ENCODE measurements around the gene LAMA2.
A peak's percentile ranks its signal among the peaks of the same experiment; 100 is the strongest.

LAMA2 gene

DNA sequence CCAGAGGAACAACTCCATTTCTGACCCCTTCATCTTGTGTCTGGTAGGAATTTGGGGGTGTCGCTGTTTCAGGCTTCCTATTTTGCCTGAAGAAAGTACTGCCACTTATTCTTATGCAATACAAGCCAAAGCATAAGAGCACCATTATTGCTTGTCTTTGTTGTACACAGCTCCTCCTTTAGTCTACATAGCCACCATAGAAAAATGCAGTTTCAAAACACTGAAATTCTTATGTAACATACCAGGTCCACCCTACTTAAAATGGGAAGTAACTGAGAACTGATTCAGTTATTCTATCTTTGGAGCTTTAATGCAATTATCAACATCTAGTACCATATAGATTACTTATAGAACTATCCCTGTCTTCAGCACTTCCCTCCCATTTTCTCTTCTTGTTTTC lies 571.5 kb downstream of the LAMA2 start:
- no peak for DNase-seq (ENCODE audit: low spot score)

DNA sequence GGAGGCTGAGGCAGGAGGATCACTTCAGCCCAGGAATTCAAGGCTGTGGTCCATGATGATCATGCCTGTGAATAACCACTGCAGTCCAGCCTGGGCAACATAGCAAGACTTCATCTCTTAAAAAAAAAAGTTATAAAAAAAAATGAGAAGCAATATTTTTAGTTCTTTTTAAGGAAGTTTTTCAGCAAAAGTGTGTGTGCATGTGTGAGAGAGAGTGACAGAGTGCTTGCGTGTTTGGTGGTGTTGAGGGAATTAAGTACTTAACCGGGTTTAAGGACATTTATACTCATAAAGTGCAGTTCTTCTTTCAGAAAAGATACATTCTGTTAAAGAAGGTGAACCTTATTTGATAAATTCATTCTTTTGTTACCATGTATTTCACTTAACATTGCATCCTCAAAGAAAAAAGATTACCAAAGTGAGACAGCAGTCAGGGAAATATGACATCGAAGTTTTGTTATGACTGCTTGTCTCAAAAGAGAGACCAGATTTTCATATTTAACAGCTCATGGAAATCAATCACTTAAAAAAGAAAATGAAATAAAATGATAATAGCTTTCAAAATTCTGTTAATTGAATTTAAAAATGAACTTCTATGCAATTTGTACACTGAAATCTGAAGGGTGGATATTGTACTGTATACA lies 572.3 kb downstream of the LAMA2 start:
- DNase-seq (ENCODE audit: low spot score), result no peak

DNA sequence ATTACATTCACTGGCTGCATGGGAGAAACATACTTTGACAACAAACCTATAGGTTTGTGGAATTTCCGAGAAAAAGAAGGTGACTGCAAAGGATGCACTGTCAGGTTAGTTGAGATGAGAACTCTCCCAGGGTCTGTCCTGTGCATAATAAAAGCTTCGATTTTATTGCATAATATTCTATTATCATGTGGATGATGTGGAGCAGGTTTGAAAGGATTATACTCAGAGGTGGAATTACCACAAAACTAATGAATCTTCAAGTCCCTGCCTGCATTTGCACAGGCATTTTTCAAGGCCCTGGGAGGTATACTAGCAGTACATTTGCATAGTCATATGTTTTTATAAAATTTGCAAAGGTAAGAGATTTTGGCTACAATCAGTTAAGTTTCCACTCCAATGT lies 577.3 kb downstream of the LAMA2 start:
- no peak for DNase-seq (ENCODE audit: low spot score)

DNA sequence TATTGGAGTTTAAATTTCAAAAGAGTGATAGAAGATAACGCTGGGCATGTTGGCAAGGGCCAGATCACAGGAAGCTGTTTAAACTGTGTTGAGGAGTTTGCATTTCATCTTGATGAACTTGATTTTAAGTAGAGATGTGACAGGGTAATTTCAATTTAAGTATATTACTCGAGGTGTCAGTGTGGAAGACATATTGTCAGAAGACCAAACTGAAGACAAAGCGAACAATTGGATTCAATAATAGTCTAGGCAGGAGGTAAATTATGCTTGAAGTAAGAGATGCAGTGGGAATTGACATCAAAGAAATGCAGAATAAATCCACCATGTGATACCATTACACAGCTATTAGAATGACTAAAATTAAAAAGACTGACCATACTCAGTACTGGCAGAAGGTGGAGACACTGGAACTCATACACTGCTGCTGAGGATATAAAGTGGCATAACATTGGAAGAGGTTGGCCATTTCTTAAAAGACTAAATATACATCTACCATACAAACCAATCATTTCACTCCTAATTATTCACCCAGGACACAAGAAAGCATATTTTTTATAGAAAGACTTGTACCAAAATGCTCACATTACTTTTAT lies 586.2 kb downstream of the LAMA2 start:
- no peak for DNase-seq (ENCODE audit: low spot score)

DNA sequence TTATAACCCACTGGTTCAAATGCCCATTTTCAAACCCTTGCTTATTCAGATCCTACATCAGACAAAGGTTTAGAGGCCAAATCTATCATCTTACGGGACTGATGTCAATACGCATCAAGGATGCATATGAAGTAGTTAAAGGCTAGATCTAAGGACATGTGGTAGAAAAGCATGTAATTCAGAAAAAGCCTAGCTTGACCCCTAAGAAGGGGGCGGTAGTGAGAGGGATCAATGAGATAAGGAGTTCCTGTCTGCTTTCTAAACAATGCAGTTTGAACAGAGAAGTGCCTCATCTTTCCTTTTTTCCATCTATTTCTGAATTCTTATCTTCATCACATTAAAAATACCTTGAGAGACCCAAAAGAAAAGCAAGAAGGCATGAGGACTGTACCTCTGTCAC lies 589.3 kb downstream of the LAMA2 start:
- no peak for DNase-seq (ENCODE audit: low spot score)

DNA sequence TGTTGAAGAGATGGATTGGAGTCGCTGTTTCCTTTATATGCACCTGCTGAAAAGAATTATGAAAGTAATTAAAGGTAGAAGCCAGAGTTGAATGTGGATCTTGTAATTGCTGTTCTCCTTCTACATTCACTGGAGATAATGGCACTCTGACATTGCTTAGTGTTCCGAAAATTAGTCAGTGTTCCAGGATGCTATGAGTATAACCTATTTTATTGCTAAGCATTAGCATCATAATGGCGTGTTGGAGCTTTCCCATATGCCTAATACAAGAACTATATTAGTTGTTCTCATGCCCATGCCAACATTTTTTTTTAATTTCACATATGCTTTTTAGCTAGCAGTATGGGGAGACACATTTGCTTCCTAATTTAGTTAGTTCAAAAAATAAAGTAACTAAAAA lies 590.6 kb downstream of the LAMA2 start:
- no peak for DNase-seq (ENCODE audit: low spot score)

DNA sequence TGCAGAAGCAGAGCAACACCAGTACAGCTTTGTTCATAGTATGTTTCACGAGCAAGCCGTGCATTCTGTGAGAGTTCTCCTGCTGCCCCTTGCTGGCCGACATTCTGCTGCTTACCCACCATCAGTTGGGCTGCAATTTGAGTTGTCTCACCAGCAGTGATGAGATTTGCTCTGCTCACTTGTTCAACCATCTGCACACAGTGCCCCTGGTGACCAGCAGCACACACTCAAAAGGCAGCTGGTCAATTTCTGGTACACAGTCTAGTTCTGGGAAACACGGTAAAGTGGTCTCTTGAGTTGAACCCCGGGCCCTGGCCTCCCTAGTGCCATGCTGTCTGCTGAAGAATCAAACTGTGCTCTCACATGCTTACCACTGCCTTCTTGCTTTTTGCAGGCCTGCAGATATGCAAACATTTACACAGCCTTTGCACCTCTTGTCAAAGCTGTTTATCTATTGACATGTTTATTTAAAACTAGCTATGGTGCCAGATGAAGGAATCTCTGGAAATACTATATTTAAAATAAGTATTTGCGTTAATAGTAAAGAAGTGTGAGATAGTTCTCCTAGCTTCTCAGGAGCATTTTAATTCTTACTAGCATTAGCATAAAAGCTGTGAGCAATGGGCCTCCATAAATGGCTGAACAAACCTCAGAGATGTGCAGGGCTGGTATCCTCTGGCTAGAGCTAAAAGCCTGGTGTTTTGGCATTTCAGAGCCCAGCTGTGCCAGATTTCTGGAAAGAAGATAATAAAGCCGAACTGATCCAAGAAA lies 592.7 kb downstream of the LAMA2 start:
- DNase-seq (ENCODE audit: low spot score), result no peak

DNA sequence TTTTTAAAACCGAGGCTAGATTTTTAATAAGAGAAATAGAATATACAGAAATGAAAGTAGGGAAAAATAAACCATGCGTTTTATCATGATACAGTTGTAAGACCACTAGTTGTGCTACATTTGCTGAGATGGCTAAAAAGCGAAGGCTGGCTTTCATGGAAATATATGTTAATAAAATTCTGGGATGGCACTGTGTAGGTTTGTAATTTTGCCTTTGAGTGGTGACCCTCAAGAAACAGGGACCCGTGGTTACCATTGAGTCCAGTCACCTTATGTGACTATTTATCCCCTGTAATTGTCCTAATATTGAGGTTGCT lies 593.3 kb downstream of the LAMA2 start:
- no peak for DNase-seq (ENCODE audit: low spot score)

DNA sequence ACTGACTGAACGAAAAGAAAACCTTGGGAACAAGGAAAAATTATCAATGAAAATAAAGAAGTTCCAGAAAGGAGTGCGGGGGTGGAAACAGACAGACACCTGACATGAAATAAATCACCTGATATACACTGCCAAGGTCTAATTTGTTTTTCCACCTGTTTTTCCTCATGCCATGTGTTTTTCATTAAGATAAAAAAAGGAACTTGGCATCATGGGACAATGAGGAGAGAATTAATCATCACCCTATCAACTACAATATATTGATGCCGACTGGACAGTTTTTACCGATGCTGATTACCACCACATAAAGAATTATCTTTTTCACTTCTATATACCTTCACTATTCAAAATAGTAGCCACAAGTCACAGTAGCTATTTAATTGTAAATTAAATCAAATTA lies 593.9 kb downstream of the LAMA2 start:
- DNase-seq (ENCODE audit: low spot score), result no peak

DNA sequence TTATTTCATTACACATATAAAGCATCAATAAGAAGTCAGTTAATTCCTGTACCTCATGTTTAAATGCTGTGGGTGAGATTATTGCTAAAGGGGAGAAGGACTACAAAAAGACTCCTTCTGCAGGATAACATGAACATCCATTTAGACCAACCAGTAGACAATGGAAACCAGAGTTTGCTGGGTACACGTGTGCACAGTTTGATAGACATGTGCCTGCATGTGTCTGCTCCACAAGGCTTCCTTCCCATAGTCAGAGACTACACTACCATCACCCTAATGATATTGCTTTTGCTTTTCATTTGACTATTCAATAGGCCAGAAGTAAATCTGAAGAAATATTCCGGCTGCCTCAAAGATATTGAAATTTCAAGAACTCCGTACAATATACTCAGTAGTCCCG lies 595.4 kb downstream of the LAMA2 start:
- no peak for DNase-seq (ENCODE audit: low spot score)

DNA sequence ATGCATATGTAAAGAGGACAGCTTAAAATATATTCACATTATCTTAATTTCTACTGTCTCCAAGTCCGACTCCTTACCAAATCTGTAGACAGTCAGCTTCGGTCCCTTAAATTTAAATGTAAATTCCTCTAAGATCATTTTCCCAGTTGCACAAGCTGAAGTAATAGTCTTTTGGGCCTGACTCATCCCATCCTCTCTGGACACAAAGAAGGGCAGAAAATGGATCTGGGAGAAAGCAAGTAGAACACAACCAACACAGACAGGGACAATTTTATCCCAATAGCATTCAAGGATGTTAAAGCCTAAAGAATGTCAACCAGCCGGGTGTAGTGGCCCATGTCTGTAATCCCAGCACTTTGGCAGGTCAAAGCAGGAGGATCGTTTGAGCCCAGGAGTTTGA lies 598.8 kb downstream of the LAMA2 start:
- no peak for DNase-seq (ENCODE audit: low spot score)

DNA sequence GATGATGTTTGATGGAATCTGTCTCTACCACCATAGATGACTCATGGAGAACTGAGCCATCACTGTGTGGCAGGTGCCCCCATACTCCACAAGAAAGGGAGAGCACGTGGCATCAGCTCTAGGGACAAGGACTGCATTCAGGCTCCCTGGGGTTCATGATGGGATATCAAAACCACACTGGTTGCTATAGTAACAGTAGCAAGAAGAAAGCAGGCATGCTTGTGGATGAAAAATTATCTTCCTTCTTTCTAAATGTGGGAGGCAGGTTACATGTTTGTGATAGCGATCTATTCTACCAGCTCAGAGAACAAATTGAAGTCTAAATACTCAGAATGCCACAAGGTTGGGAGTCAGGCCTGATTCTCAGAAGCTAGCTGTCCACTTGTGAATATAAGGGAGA lies 602.8 kb downstream of the LAMA2 start:
- DNase-seq (ENCODE audit: low spot score), result peak; percentile 41

DNA sequence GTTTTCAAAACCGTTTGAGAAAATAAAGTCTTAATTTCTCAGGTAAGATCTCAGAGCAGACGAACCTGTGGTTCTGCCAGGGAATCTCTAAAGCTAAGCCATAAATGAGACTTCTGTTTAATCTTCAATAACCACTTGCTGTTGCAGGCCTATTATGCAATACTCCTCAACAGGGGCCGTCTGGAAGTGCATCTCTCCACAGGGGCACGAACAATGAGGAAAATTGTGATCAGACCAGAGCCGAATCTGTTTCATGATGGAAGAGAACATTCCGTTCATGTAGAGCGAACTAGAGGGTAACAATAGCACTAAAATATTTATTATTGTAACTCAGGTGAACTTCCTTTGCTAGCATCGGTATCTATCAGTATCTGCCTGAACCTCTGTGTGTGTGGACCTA lies 603.4 kb downstream of the LAMA2 start:
- peak; percentile 28 for DNase-seq (ENCODE audit: low spot score)

DNA sequence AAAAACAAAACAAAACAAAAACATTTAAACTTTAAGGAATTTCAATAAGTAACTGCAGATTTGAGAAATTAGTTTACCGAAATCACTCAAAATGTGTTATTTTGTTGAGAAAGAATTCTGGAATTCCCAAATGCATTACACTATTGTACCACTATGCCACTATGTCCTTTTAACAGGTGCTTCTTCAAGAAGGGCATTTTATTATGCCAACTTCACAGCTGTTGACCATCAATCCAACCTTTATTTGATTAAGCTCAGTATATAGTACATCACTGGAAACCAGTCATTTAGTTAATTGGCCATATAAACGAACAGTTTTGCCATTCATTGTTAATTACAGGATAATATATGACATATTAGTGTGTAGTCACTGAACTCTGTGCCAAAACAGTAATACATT lies 605.4 kb downstream of the LAMA2 start:
- DNase-seq (ENCODE audit: low spot score), result no peak

DNA sequence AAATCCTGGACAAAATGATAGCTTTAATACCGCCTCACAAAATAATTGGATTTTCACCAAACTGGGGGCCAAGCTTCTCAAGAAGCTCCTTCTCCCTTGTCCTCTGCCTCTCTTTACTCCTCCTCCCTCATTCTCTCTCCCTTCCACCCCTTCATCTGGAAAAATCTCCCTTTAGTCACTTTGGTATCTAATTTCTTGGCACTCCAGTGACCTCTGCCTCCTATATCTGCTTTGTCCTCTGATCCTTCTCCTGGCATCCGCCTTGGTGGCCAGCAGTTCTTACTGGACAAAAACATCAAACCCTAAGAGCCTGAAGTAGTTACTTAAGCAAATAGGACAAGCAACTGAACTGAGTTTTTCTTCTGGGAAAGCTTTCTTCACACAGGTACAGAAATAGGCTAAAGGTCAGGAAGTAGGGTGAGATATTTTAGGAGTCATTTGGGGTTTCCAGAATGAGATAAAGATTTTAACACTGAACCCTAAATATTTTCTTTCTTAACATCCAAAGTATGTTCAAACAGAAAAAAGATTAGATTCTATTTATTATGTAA lies 606.4 kb downstream of the LAMA2 start:
- no peak for DNase-seq (ENCODE audit: low spot score)

DNA sequence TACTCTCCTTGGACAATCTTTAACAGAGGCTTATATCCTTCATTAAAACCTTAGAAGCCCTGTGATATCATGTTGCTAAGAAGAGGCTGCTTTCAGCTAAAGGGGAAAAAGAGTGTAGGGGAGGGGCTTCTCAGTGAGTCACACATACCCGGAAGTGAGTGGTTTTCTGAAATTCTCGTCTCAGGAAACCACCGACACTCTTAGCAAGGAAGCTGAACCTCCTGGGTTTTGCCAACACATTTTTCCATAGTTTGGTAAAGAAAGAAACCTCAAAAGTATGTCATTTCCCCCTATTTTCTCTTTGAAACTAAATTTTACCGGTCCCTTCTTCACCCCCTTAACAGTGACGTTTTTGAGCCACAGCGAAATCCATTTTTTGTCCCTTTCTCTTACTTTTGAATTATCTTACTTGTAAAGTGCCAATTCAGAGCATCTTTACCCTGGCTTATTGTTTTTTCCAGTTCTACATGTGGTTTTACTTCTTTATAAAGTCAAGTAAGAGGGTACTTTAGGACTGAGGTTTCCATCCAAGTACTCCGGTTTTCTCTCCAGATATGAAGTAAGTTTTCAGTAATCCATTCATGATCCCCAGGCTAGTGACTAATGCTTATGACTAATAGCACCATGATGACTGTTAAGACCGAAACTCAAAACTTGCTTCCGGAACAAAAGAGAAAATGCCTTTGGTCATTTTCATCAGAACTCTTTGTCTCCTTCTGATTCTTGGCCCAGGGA lies 607.8 kb downstream of the LAMA2 start:
- peak; percentile 73 for DNase-seq (ENCODE audit: low spot score)

DNA sequence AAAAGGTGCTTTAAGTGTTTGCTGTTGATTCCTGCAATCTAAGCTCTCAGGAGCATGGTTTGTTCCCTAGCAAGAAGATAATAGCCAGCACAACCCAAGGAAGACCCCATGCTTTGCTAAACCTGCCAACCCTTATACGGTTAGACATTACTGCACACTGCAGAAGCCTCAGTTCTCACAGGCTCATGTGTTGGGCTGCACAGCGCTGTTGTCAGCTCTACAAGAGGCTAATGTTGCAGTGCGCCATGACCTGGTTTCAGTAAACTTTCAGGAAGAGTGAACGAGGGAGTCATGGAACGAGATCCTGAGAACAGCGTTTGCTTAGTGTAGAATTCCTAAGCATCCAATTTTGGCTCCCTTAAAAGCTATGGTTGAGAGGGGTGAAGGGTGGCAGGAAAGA lies 608.5 kb downstream of the LAMA2 start:
- no peak for DNase-seq (ENCODE audit: low spot score)

DNA sequence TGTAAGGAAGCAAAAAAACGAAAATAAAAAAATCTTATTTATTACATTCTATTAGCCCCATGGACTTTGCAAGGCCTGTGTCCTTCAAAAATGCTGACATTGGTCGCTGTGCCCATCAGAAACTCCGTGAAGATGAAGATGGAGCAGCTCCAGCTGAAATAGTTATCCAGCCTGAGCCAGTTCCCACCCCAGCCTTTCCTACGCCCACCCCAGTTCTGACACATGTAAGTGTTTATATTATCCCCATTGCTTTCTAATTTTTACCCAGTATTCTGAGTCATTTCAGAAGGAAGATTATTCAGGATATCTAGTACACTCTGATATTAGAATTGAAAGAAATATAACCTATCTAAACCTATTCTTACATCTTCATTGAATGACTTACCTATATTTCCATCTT lies 609.3 kb downstream of the LAMA2 start:
- no peak for DNase-seq (ENCODE audit: low spot score)

DNA sequence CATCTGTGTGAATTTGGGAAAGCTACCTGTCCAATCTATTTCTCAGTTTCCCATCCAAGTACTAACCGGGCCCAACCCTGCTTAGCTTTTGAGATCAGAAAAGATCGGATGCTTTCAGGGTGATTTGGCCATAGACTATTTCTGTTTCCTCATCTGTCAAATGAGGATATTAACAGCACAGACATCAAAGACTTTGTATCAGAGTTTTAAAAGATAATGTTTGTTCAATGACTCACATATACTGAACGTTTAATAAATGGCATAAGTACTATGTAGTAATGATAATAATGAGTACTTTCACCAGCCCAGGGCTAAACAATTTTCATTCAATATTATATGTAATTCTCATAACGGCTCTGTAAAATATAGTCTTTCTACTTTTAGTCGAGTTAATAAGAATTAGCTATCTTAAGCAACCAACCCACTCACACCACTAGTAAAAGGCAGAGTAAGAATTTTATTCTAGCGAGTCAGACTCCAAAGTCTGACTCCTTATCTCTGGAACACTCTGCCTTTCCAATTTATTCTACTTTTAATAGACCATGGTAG lies 610.5 kb downstream of the LAMA2 start:
- no peak for DNase-seq (ENCODE audit: low spot score)

DNA sequence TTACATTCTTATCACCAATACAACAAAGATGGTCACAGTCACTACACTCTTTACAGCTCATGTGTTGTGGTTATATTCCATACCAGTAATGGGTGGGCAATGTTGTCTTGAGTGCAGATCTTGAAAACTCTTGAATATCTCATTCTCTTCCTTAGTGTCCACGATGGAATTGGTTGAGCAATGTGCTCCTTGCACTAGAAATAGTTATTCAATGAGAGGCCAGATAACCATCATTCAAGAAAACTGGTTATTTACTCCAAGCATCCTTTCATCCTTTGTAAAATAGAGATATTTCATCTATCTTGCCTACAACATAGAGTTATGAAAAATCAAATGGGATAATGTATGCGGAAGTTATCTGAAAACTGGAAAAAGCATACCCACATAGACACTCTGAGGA lies 611.2 kb downstream of the LAMA2 start:
- no peak for DNase-seq (ENCODE audit: low spot score)

DNA sequence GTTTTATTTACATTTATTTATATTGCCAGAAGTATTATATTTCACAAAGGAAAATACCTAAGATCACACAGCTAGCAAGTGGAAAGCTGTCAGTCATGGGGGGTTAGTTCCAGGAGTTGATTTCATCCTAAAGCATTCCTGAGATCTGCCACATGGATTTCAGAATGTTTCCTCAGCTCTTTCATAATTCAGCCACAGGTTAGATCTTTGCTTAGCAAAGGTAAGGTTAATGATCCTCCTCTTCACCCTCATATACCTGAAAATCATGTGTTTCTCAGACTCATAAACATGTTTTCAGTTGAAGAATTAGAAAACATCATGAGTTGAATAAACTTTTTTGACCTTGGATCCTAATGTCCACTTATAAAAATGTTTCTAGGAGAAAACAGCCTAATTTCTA lies 611.6 kb downstream of the LAMA2 start:
- no peak for DNase-seq (ENCODE audit: low spot score)

DNA sequence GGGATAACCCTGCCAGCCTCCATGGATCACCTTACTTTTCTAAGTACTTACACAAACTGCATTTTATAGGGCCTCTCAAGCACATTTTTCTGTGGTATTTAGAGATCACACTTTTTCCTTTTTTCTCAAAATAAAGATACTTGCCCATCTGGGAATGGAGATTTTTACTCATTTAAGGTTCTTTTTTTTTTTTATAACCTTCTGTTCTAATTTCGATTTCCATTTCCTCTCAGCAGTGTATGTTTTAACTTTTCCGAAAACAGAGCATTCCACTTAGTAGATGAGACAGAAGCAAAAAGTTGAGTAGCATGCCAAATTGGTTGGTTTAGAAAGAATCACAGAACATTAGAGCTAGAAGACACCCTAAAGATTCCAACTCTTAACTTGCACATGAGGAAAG lies 612.7 kb downstream of the LAMA2 start:
- DNase-seq (ENCODE audit: low spot score), result no peak
